AG20443 (cell line): ENCODE measurements around the gene UGT1A10.
A peak's percentile ranks its signal among the peaks of the same experiment; 100 is the strongest.
"Not testable (repeated sequence)": the region's sequence is repeated elsewhere in the genome, so short reads cannot be mapped to it uniquely, and the experiment has no call there.

Experiments
- DNase-seq: peaks from one replicate; pipeline ENCODE4 v3.0.0; 2012; ENCODE audit warnings: low spot score, mixed read lengths

The UGT1A10 gene

DNA sequence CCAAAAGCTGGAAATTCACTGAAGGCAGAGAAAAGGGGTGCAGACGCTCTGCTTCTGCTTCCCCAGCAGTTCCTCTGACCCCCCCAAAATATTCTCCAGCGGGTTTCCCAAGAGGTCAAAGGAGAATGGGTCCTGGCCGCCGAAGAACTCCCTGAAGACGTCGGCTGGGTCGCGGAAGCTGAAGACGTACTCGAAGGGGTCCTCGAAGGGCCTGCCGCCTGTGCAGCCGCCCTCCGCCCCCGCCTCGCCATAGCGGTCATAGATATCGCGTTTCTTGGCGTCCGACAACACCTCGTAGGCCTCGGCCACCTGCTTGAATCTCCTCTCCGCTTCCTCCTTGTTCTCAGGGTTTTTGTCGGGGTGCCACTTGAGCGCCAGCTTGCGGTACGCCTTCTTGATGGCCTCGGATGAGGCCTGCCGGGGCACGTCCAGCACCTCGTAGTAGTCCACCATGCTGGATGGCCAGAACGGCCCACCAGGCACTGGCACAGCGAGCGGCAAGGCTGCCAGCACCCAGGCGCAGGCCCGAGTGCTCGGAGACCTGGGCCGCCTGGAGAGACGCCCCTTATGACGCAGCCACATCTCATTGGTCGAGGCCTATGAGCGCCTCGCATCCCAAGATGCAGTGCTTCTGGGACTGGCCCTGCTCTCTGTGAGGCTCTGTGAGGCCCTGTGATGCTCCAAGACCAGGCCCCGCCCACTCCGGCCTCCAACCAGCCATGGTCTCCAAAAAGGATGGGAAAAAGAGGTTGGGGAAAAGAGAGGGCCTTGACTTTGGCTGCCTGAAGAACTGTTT lies 107.4 kb downstream of the UGT1A10 start:
- DNase-seq: no peak

GRCh38 chr2:233745073-233745755 lies 109.0 kb downstream of the UGT1A10 start:
- no peak for DNase-seq

- DNase-seq: not testable (repeated sequence)
These were observed 109.6 kb downstream of the UGT1A10 start for GRCh38 chr2:233745838-233746237.

- no peak for DNase-seq
These were observed 110.4 kb downstream of the UGT1A10 start for GRCh38 chr2:233746475-233747282.

- DNase-seq: no peak
These were observed 111.0 kb downstream of the UGT1A10 start for GRCh38 chr2:233747283-233747544.

DNA sequence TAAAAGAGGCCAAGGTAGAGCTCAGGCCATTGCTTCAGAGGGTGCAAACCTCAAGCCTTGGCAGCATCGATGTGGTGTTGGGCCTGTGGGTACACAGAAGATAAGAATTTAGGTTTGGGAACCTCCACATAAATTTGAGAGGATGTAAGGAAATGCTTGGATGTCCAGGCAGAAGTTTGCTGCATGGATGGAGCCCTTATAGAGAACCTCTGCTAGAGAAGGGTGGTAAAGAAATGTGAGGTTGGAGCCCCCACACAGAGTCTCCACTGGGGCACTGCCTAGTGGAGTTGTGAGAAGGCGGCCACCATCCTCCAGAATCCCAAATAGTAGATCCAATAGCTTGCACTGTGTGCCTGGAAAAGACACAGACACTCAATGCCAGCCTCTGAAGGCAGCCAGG lies 114.4 kb downstream of the UGT1A10 start:
- not testable (repeated sequence) for DNase-seq

DNA sequence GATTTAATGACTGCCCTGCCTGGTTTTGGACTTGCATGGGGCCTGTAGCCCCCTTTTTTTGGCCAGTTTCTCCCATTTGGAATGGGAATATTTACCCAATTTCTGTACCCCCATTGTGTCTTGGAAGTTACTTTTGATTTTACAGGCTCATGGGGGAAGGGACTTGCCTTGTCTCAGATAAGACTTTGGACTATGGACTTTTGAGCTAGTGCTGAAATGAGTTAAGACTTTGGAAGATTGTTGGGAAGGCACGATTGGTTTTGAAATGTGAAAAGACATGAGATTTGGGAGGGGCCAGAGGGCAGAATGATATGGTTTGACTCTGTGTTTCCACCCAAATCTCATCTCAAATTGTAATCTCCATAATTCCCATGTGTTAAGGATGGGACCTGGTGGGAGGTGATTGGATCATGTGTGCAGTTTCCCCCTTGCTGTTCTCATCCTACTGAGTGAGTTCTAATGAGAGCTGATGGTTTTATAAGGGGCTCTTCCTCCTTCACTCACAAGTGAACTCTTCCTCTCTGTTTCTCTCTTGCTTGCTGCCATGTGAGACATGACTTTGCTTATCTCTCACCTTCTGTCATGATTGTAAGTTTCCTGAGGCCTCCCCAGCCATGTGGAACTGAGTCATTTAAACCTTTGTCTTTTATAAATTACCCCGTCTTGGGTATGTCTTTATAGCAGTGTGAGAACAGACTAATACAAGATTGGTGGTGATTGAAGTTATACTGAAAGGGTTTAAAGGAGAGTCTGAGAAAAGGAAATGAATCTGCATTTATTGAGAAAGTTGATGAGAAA lies 115.2 kb downstream of the UGT1A10 start:
- not testable (repeated sequence) for DNase-seq

DNA sequence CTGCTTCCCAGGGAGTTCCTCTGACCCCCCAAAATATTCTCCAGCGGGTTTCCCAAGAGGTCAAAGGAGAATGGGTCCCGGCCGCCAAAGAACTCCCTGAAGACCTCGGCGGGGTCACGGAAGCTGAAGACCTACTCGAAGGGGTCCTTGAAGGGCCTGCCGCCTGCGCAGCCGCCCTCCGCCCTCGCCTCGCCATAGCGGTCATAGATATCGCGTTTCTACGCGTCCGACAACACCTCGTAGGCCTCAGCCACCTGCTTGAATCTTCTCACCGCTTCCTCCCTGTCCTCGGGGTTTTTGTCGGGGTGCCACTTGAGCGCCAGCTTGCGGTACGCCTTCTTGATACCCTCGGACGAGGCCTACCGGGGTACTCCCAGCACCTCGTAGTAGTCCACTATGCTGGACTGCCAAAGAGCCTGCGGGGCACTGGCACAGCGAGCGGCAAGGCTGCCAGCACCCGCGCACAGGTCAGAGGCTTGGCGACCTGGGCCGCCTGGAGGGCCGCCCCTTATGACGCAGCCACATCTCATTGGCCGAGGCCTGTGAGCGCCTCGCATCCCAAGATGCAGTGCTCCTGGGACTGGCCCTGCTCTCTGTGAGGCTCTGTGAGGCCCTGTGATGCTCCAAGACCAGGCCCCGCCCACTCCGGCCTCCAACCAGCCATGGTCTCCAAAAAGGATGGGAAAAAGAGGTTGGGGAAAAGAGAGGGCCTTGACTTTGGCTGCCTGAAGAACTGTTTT lies 118.8 kb downstream of the UGT1A10 start:
- DNase-seq: no peak

DNA sequence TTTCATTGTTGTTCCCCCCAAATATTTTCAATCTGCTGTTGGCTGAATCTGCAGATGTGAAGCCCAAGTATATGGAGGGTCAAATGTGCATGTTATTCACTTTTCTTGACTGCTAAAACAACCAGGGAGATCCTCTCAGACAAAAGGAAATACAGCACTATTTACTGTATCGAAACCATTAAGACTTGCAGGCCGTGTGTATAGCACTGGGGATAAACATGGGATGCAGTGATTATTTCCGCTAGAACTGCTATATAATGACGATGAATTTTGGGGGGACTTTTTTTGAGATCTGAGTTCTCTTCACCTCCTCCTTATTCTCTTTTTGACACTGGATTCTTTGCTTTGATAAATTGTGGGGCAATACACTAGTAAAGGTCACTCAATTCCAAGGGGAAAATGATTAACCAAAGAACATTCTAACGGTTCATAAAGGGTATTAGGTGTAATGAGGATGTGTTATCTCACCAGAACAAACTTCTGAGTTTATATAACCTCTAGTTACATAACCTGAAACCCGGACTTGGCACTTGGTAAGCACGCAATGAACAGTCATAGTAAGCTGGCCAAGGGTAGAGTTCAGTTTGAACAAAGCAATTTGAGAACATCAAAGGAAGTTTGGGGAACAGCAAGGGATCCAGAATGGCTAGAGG lies 120.3 kb downstream of the UGT1A10 start:
- DNase-seq: no peak

DNA sequence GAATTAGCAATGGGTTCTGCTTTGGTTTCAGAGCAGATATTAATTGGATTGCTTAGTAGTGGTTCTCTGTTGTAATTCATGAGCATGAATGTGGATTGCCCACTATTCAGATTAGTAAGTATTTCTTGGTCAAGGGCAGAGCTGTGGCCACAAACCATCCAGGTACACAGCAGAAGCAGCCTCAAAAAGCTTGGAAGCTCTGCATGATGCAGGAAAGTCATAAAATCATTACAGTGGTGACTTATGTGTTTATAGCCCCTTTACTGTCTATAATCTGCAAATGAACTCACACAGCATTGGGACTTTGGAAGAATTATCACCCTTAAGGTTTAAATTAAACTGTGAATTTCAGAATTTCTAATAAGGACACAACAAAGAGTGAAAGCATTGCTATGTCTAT lies 121.9 kb downstream of the UGT1A10 start:
- DNase-seq: no peak

- no peak for DNase-seq
These were observed 122.6 kb downstream of the UGT1A10 start for GRCh38 chr2:233758849-233759248.

DNA sequence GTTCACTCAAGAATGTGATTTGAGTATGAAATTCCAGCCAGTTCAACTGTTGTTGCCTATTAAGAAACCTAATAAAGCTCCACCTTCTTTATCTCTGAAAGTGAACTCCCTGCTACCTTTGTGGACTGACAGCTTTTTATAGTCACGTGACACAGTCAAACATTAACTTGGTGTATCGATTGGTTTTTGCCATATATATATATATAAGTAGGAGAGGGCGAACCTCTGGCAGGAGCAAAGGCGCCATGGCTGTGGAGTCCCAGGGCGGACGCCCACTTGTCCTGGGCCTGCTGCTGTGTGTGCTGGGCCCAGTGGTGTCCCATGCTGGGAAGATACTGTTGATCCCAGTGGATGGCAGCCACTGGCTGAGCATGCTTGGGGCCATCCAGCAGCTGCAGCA lies 123.8 kb downstream of the UGT1A10 start, which contains the start of gene UGT1A1:
UGT1A1 (plus strand) TSS at position 228 of the 400 bp plus-strand sequence; CDS start at position 246, 18 bp downstream.
- DNase-seq: no peak

GRCh38 chr2:233761040-233761769 lies 125.0 kb downstream of the UGT1A10 start:
- DNase-seq: no peak

- peak; percentile 66 for DNase-seq
These were observed 128.0 kb downstream of the UGT1A10 start for GRCh38 chr2:233764264-233764663.

GRCh38 chr2:233764761-233765160 lies 128.5 kb downstream of the UGT1A10 start:
- no peak for DNase-seq

- no peak for DNase-seq
These were observed 130.2 kb downstream of the UGT1A10 start for GRCh38 chr2:233766416-233766815.

DNA sequence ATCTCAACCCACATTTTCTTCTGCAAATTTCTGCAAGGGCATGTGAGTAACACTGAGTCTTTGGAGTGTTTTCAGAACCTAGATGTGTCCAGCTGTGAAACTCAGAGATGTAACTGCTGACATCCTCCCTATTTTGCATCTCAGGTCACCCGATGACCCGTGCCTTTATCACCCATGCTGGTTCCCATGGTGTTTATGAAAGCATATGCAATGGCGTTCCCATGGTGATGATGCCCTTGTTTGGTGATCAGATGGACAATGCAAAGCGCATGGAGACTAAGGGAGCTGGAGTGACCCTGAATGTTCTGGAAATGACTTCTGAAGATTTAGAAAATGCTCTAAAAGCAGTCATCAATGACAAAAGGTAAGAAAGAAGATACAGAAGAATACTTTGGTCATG lies 131.8 kb downstream of the UGT1A10 start:
- DNase-seq: no peak

DNA sequence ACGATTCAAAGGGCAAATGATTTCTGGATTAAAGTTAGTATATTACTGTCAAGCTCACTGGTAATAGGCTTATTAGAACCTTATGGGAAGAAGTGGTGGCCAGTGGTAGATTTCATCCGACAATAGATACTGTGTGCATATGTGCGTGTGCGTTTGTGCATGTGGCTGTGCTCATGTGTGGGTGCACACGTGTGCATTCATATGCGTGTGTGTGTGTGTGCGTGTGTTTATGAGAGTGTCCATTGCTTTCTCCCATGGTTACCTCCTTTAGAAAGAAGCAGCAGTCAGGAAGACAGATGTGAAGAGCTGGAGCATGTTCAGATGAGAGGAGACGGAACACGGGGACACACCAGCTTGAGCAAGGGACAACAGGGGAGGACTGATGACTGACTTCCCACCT lies 133.0 kb downstream of the UGT1A10 start:
- DNase-seq: no peak

DNA sequence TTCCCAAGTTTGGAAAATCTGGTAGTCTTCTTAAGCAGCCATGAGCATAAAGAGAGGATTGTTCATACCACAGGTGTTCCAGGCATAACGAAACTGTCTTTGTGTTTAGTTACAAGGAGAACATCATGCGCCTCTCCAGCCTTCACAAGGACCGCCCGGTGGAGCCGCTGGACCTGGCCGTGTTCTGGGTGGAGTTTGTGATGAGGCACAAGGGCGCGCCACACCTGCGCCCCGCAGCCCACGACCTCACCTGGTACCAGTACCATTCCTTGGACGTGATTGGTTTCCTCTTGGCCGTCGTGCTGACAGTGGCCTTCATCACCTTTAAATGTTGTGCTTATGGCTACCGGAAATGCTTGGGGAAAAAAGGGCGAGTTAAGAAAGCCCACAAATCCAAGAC lies 135.9 kb downstream of the UGT1A10 start:
- DNase-seq: no peak

DNA sequence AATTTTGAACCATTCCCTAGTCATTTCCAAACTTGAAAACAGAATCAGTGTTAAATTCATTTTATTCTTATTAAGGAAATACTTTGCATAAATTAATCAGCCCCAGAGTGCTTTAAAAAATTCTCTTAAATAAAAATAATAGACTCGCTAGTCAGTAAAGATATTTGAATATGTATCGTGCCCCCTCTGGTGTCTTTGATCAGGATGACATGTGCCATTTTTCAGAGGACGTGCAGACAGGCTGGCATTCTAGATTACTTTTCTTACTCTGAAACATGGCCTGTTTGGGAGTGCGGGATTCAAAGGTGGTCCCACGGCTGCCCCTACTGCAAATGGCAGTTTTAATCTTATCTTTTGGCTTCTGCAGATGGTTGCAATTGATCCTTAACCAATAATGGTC lies 136.3 kb downstream of the UGT1A10 start:
- DNase-seq: no peak
